Gastroesophageal sphincter (tissue), 4 donors: ENCODE measurements around the gene CDH24. TPM values are rescaled to one million over a fixed set of nuclear protein-coding genes. Genes with fewer than 3 reads are reported as not detected.

Experiments
- ATAC-seq: fragments of 150-250 bp; one replicate; pipeline ENCODE4 v1.9.1; 2016; ENCODE audit warnings: mild to moderate bottlenecking, moderate library complexity
- H3K27ac ChIP-seq, 4 donors: fragments of 200-600 bp; sonication (generic) in 3 of 4; 1 replicate in 3 of 4; 2 replicates in 1 of 4; pipeline ENCODE4 v1.5.1; 2016 to 2019
- H3K27me3 ChIP-seq: fragments of 200-600 bp; sonication (generic); one replicate; pipeline ENCODE4 v1.5.1; 2019
- H3K36me3 ChIP-seq, 2 donors: fragments of 200-600 bp; sonication (generic); one replicate each; pipeline ENCODE4 v1.5.1; 2019; ENCODE audit warnings: control low read depth in 1 of 2
- H3K4me1 ChIP-seq, 3 donors: fragments of 200-600 bp; sonication (generic); 1 replicate in 2 of 3; 2 replicates in 1 of 3; pipeline ENCODE4 v1.5.1; 2016 to 2019; ENCODE audit warnings: control low read depth in 2 of 3
- H3K4me3 ChIP-seq, 2 donors: fragments of 200-600 bp; sonication (generic); one replicate each; pipeline ENCODE4 v1.5.1; 2019; ENCODE audit warnings: mild to moderate bottlenecking in 1 of 2, moderate library complexity in 1 of 2
- H3K9me3 ChIP-seq, 3 donors: fragments of 200-600 bp; sonication (generic); one replicate each; pipeline ENCODE4 v1.5.1; 2017 to 2019; ENCODE audit warnings: control low read depth in 2 of 3
- CTCF ChIP-seq, 4 experiments: fragments of 200-600 bp in 2 of 4; fragments of 450-650 bp in 2 of 4; sonication (generic) in 1 of 4; IDR thresholded peaks; one replicate each; pipeline ENCODE4 v1.5.1; 2017 to 2019; ENCODE audit warnings: antibody characterized with exemption in 4 of 4, mild to moderate bottlenecking in 2 of 4, moderate library complexity in 2 of 4
- EP300 ChIP-seq: sonication (generic); formaldehyde crosslinking; IDR thresholded peaks from one replicate; pipeline ENCODE4 v1.6.1; 2017; ENCODE audit warnings: antibody characterized with exemption, mild to moderate bottlenecking
- POLR2A ChIP-seq, 2 donors: fragments of 450-650 bp; IDR thresholded peaks; one replicate each; pipeline ENCODE4 v1.6.1; 2017; ENCODE audit warnings: antibody characterized with exemption in 2 of 2, mild to moderate bottlenecking in 2 of 2, moderate library complexity in 1 of 2
- POLR2AphosphoS5 ChIP-seq: sonication (generic); formaldehyde crosslinking; IDR thresholded peaks from one replicate; pipeline ENCODE4 v1.6.1; 2017; ENCODE audit warnings: antibody characterized with exemption
- WGBS, 2 donors: methylation state at CpG; one replicate each; pipeline ENCODE4 v1.1.5; 2018; ENCODE audit warnings: low coverage in 1 of 2; 5-methylcytosine and 5-hydroxymethylcytosine counted together
- total RNA-seq, 4 donors: library from RNA; depleted of rRNA; stranded (reverse); fragments of >200 nt; gene quantifications; one replicate each; pipeline ENCODE4 v1.1.0, GENCODE V29; 2016

CDH24 gene
- total RNA-seq, 4 donors from 2014 or later = 1.5 to 3.6 (median 2.6) TPM

- no peak overlapping the region for H3K27ac ChIP-seq
- peaks cover 0 to 65% of the 10 kb centered on the region in 2 donors for H3K36me3 ChIP-seq
- WGBS, 2 donors = 31 to 95% methylated on average over 3 of the region's 4 CpGs
- H3K27me3 ChIP-seq = no peaks in the 10 kb centered on the region
- no peak for ATAC-seq
- H3K9me3 ChIP-seq = no peaks in the 10 kb centered on the region
- TF ChIP-seq CTCF (IDR thresholded peaks at IDR 0.05) (no peak), POLR2AphosphoS5 (no peak), POLR2A (IDR thresholded peaks at IDR 0.05) (no peak), EP300 (no peak)
- no peak overlapping the region for H3K4me3 ChIP-seq
- peaks cover 0 to 19% (median 0%) of the 10 kb centered on the region in 3 donors for H3K4me1 ChIP-seq
Observed at GRCh38 chr14:23025151-23025814, 32.0 kb downstream of the CDH24 start.

GRCh38 chr14:23024612-23025075 is 32.7 kb downstream of the CDH24 start:
- Histone ChIP-seq H3K9me3 (no peaks in the 10 kb centered on the region), H3K27me3 (no peaks in the 10 kb centered on the region), H3K4me3 (no peak overlapping the region), H3K27ac (no peak overlapping the region), H3K36me3 (peaks cover 0 to 59% of the 10 kb centered on the region in 2 donors), H3K4me1 (peaks cover 0 to 19% (median 0%) of the 10 kb centered on the region in 3 donors)
- no peak for ATAC-seq
- 60% methylated on average over 7 of the region's 7 CpGs; no CpG with 5 or more reads in 1 of the 2 donors for WGBS, 2 donors
- TF ChIP-seq CTCF (IDR thresholded peaks at IDR 0.05) (no peak), POLR2A (IDR thresholded peaks at IDR 0.05) (no peak), POLR2AphosphoS5 (no peak), EP300 (no peak)

GRCh38 chr14:23023795-23024152 is 33.5 kb downstream of the CDH24 start:
- WGBS, 2 donors = 83 to 86% methylated on average over 1 to 2 of the region's 2 CpGs
- Histone ChIP-seq H3K27ac (no peak overlapping the region), H3K4me3 (no peak overlapping the region), H3K36me3 (peaks cover 0 to 50% of the 10 kb centered on the region in 2 donors), H3K4me1 (peaks cover 0 to 11% (median 0%) of the 10 kb centered on the region in 3 donors), H3K9me3 (no peaks in the 10 kb centered on the region), H3K27me3 (no peaks in the 10 kb centered on the region)
- TF ChIP-seq POLR2AphosphoS5 = no peak
- TF ChIP-seq CTCF (IDR thresholded peaks at IDR 0.05) = no peak
- TF ChIP-seq POLR2A (IDR thresholded peaks at IDR 0.05) = no peak
- no peak for TF ChIP-seq EP300
- no peak for ATAC-seq

GRCh38 chr14:23023022-23023794 is 34.1 kb downstream of the CDH24 start:
- Histone ChIP-seq H3K4me1 (peaks cover 0 to 6% (median 0%) of the 10 kb centered on the region in 3 donors), H3K27me3 (no peaks in the 10 kb centered on the region), H3K36me3 (peaks cover 0 to 46% of the 10 kb centered on the region in 2 donors), H3K27ac (no peak overlapping the region), H3K4me3 (no peak overlapping the region), H3K9me3 (no peaks in the 10 kb centered on the region)
- TF ChIP-seq EP300 = no peak
- no peak for TF ChIP-seq POLR2A (IDR thresholded peaks at IDR 0.05)
- TF ChIP-seq POLR2AphosphoS5 = no peak
- WGBS, 2 donors = 67 to 74% methylated on average over 4 to 8 of the region's 8 CpGs
- no peak for ATAC-seq

- Histone ChIP-seq H3K27ac (no peak overlapping the region), H3K9me3 (no peaks in the 10 kb centered on the region), H3K27me3 (no peaks in the 10 kb centered on the region), H3K36me3 (peaks cover 0 to 35% of the 10 kb centered on the region in 2 donors), H3K4me3 (no peak overlapping the region), H3K4me1 (no peaks in the 10 kb centered on the region)
- 59 to 60% methylated on average over 1 to 7 of the region's 7 CpGs for WGBS, 2 donors
- ATAC-seq = no peak
- no peak for TF ChIP-seq EP300
- no peak for TF ChIP-seq CTCF (IDR thresholded peaks at IDR 0.05)
- TF ChIP-seq POLR2A (IDR thresholded peaks at IDR 0.05) = no peak
- TF ChIP-seq POLR2AphosphoS5 = no peak
Observed at GRCh38 chr14:23021889-23022442, 35.4 kb downstream of the CDH24 start.
